Endothelial cell of umbilical vein (primary cell): ENCODE data around the gene FABP1. TPM values are rescaled to one million over a fixed set of nuclear protein-coding genes. Genes with fewer than 3 reads are reported as not detected.

Experiments used
- BruUV-seq: library from RNA; stranded (reverse); fragments of 400-500 nt; replicated peaks from 2 replicates; lab custom pipeline; 2021; lab: Mats Ljungman, UMichigan
- CTCF ChIA-PET: fragments of 300-600, 350-600 bp; sonication (Branson Sonifier 250); formaldehyde crosslinking; loops from one replicate; lab custom pipeline; 2021; ENCODE audit warnings: antibody characterized with exemption, inconsistent platforms; lab: Charles Lee
- POLR2A ChIA-PET: fragments of 300-600, 350-600 bp; sonication (Branson Sonifier 250); formaldehyde crosslinking; loops from one replicate; lab custom pipeline; 2021; ENCODE audit warnings: antibody characterized with exemption, inconsistent platforms; lab: Charles Lee
- DNase-seq: peaks from one replicate; pipeline ENCODE4 v3.0.0-alpha.2; 2011; ENCODE audit warnings: low read depth, low spot score
- FAIRE-seq: peaks from 2 replicates; lab custom pipeline; 2011; peaks lifted over from hg19 to GRCh38; lab: Jason Lieb, UNC
- H2AFZ ChIP-seq: 2 replicates; pipeline ENCODE4 v1.6.0; 2012; ENCODE audit warnings: low read depth, low read length, control low read depth, inconsistent platforms
- H3K27ac ChIP-seq: 2 replicates; pipeline ENCODE4 v1.5.1; 2011; ENCODE audit warnings: low read depth, mild to moderate bottlenecking, control low read depth, low read length, moderate library complexity; ENCODE audit not compliant: insufficient read depth
- H3K27me3 ChIP-seq, 2 experiments: 2 replicates each; pipeline versions ENCODE4 v1.6.0 to v1.6.1; 2011; ENCODE audit warnings: low read length in 2 of 2, mixed read lengths in 1 of 2; ENCODE audit not compliant: control insufficient read depth in 2 of 2, insufficient read depth in 2 of 2
- H3K36me3 ChIP-seq, 2 experiments: 2 replicates in 1 of 2; 3 replicates in 1 of 2; pipeline ENCODE4 v1.5.1; 2011; ENCODE audit warnings: low read length in 2 of 2, mild to moderate bottlenecking in 1 of 2, moderate library complexity in 1 of 2; ENCODE audit not compliant: control insufficient read depth in 2 of 2, insufficient read depth in 2 of 2; ENCODE audit errors: extremely low read depth in 1 of 2
- H3K4me1 ChIP-seq: 3 replicates; pipeline ENCODE4 v1.5.1; 2011; ENCODE audit warnings: mild to moderate bottlenecking, low read length; ENCODE audit not compliant: control insufficient read depth, insufficient read depth; ENCODE audit errors: extremely low read depth
- H3K4me2 ChIP-seq: 2 replicates; pipeline ENCODE4 v1.6.1; 2011; ENCODE audit warnings: low read length, control low read depth, mixed read lengths; ENCODE audit not compliant: insufficient read depth
- H3K4me3 ChIP-seq, 3 experiments: fragments of 200-600 bp in 1 of 3; sonication (generic), shearing (Covaris generic) in 1 of 3; replicated peaks in 1 of 3; 2 replicates each; pipeline ENCODE4 v1.5.1; 2011 to 2016; ENCODE audit warnings: control low read depth in 3 of 3, low read length in 3 of 3, mild to moderate bottlenecking in 2 of 3, inconsistent platforms in 1 of 3, low read depth in 1 of 3, moderate library complexity in 1 of 3; ENCODE audit not compliant: insufficient read depth in 1 of 3
- H3K79me2 ChIP-seq: 2 replicates; pipeline ENCODE4 v1.6.0; 2012; ENCODE audit warnings: low read length, inconsistent platforms; ENCODE audit not compliant: control insufficient read depth, insufficient read depth
- H3K9ac ChIP-seq: replicated peaks from 2 replicates; pipeline ENCODE3; 2011; ENCODE audit warnings: low read length, control low read depth; ENCODE audit not compliant: insufficient read depth; ENCODE audit errors: extremely low read depth
- H3K9me1 ChIP-seq: replicated peaks from 3 replicates; pipeline ENCODE4 v1.6.0; 2011; ENCODE audit warnings: mild to moderate bottlenecking, low read length; ENCODE audit not compliant: control insufficient read depth, insufficient read depth; ENCODE audit errors: extremely low read depth
- H3K9me3 ChIP-seq: replicated peaks from 2 replicates; pipeline ENCODE4 v1.5.1; 2012; ENCODE audit warnings: low read length, inconsistent platforms; ENCODE audit not compliant: control insufficient read depth, insufficient read depth
- H4K20me1 ChIP-seq: replicated peaks from 2 replicates; pipeline ENCODE3; 2011; ENCODE audit warnings: mild to moderate bottlenecking, low read length; ENCODE audit not compliant: control insufficient read depth, insufficient read depth; ENCODE audit errors: extremely low read depth
- CTCF ChIP-seq, 2 donors: IDR thresholded peaks; 1 replicate in 1 of 2; 2 replicates in 1 of 2; pipeline ENCODE4 v1.5.1; 2011; ENCODE audit warnings: low read length in 2 of 2, mild to moderate bottlenecking in 2 of 2, moderate library complexity in 2 of 2, control low read depth in 1 of 2, inconsistent platforms in 1 of 2, low read depth in 1 of 2; ENCODE audit not compliant: insufficient read depth in 1 of 2; ENCODE audit errors: extremely low read depth in 1 of 2
- EZH2 ChIP-seq: IDR thresholded peaks from 2 replicates; pipeline ENCODE4 v1.6.1; 2012; ENCODE audit warnings: borderline replicate concordance, low read depth, mild to moderate bottlenecking, moderate library complexity, low read length, inconsistent platforms; ENCODE audit not compliant: severe bottlenecking
- FOS ChIP-seq: IDR thresholded peaks from 2 replicates; pipeline ENCODE4 v1.6.1; 2011; ENCODE audit warnings: mild to moderate bottlenecking, low read length, moderate library complexity, borderline replicate concordance; ENCODE audit not compliant: insufficient read depth
- GATA2 ChIP-seq: IDR thresholded peaks from 2 replicates; pipeline ENCODE4 v1.7.0; 2011; ENCODE audit warnings: low read depth, mild to moderate bottlenecking, moderate library complexity, mixed read lengths, low read length; ENCODE audit not compliant: insufficient read length, insufficient read depth
- JUN ChIP-seq: IDR thresholded peaks from 2 replicates; pipeline ENCODE4 v1.6.1; 2011; ENCODE audit warnings: borderline replicate concordance, low read depth; ENCODE audit not compliant: insufficient read length, insufficient read depth
- MAX ChIP-seq: IDR thresholded peaks from 2 replicates; pipeline ENCODE4 v1.6.1; 2011; ENCODE audit not compliant: insufficient read depth, insufficient read length
- MYC ChIP-seq: IDR thresholded peaks from one replicate; pipeline ENCODE4 v1.6.1; 2011; ENCODE audit warnings: mild to moderate bottlenecking, low read depth, low read length
- POLR2A ChIP-seq: IDR thresholded peaks from 2 replicates; pipeline ENCODE4 v1.6.1; 2012; ENCODE audit warnings: low read depth, mild to moderate bottlenecking, control low read depth, low read length
- POLR2AphosphoS5 ChIP-seq: IDR thresholded peaks from 2 replicates; pipeline ENCODE4 v1.6.1; 2012; ENCODE audit warnings: low read depth, mild to moderate bottlenecking, control low read depth, low read length, moderate library complexity; ENCODE audit not compliant: insufficient read depth
- dilution Hi-C: fragments of 300-500 bp; cut with MboI; formaldehyde crosslinking; loops from one replicate; pipeline ENCODE4 v1.15.0; 2019; ENCODE audit warnings: low sequenced_read_pairs; ENCODE audit not compliant: extremely low pct_ligation_motif_present
- intact Hi-C: fragments of 100-400 bp; cut with micrococcal nuclease; formaldehyde crosslinking; loops from one replicate; pipeline ENCODE4 v1.10.0; 2022
- polyA plus RNA-seq, 4 experiments: library from polyadenylated mRNA; depleted of rRNA in 3 of 4; stranded (reverse) in 3 of 4; unstranded in 1 of 4; fragments of >200 nt; gene quantifications; 2 replicates each; pipeline versions ENCODE4 v1.2.1 to v1.2.3, GENCODE V29; 2011 to 2012; ENCODE audit warnings: missing spikeins in 1 of 4
- total RNA-seq: library from RNA; stranded (reverse); gene quantifications from 2 replicates; pipeline ENCODE4 v1.2.3, GENCODE V29; 2021

The FABP1 gene
- total and polyA plus RNA-seq, 2 donors (not counting 3 experiments of a cell fraction or from before 2014, with no cell fraction given), result not detected

GRCh38 chr2:88128654-88129312, 921 bp upstream of the FABP1 start:
- Histone ChIP-seq H3K27me3 (no peaks in the 10 kb centered on the region), H3K9ac (no peak overlapping the region), H3K27ac (no peak overlapping the region), H3K9me3 (no peaks in the 10 kb centered on the region), H2AFZ (no peak overlapping the region), H3K79me2 (no peaks in the 10 kb centered on the region), H3K4me3 (no peak overlapping the region), H3K9me1 (no peaks in the 10 kb centered on the region), H3K4me1 (no peaks in the 10 kb centered on the region), H3K36me3 (no peaks in the 10 kb centered on the region), H3K4me2 (no peak overlapping the region), H4K20me1 (no peaks in the 10 kb centered on the region)
- intact Hi-C loops (no loop called here), dilution Hi-C loops (no loop called here)
- BruUV-seq, result no TSS peak
- no peak for DNase-seq
- ChIA-PET POLR2A (no interaction called here), CTCF (no interaction called here)
- no peak for TF ChIP-seq MYC
- no peak for TF ChIP-seq CTCF (IDR thresholded peaks at IDR 0.05; ENCODE audit: extremely low read depth in 1 of 2, insufficient read depth in 1 of 2, low read depth in 1 of 2, low read length in 2 of 2)
- no peak for TF ChIP-seq JUN
- TF ChIP-seq MAX, result no peak
- no peak for TF ChIP-seq POLR2A
- TF ChIP-seq EZH2, result no peak
- no peak for FAIRE-seq

- no peaks in the 10 kb centered on the region for H4K20me1 ChIP-seq
- POLR2A ChIA-PET, result no interaction called here
- FAIRE-seq (no peak), DNase-seq (no peak)
- H3K9ac ChIP-seq, result no peak overlapping the region
- no peaks in the 10 kb centered on the region for H3K79me2 ChIP-seq
- H2AFZ ChIP-seq, result no peak overlapping the region
- BruUV-seq, result no TSS peak
- intact Hi-C loops (no loop called here), dilution Hi-C loops (no loop called here)
- H3K4me3 ChIP-seq, result no peak overlapping the region
- no peak overlapping the region for H3K27ac ChIP-seq
- no peaks in the 10 kb centered on the region for H3K36me3 ChIP-seq
- H3K4me1 ChIP-seq, result no peaks in the 10 kb centered on the region
- no peak overlapping the region for H3K4me2 ChIP-seq
- CTCF ChIA-PET, result no interaction called here
- H3K9me3 ChIP-seq, result no peaks in the 10 kb centered on the region
- no peaks in the 10 kb centered on the region for H3K9me1 ChIP-seq
- no peak for TF ChIP-seq GATA2
- no peak for TF ChIP-seq EZH2
- no peak for TF ChIP-seq POLR2A
- TF ChIP-seq JUN, result no peak
- no peak for TF ChIP-seq FOS
- TF ChIP-seq POLR2AphosphoS5, result no peak
- TF ChIP-seq CTCF (IDR thresholded peaks at IDR 0.05; ENCODE audit: extremely low read depth in 1 of 2, insufficient read depth in 1 of 2, low read depth in 1 of 2, low read length in 2 of 2), result no peak
- no peak for TF ChIP-seq MAX
- no peak for TF ChIP-seq MYC
- H3K27me3 ChIP-seq, result no peaks in the 10 kb centered on the region
Observed at GRCh38 chr2:88127638-88127887, 299 bp downstream of the FABP1 start.
